Memory B cell (primary cell): ENCODE data around the gene PPIP5K1.

Source experiments
- ATAC-seq: fragments of 150-1000 bp; cut with Tn5 transposase; 2 replicates; pipeline ENCODE4 v1.10.0; 2021; ENCODE audit warnings: low read depth, mild to moderate bottlenecking, moderate library complexity
- DNase-seq, 2 donors: peaks; one replicate each; pipeline ENCODE4 v3.0.0; 2022; ENCODE audit warnings: low spot score in 2 of 2
- H3K27ac Mint-ChIP-seq: one replicate; pipeline ENCODE4 v1.8.0; 2022; ENCODE audit warnings: mild to moderate bottlenecking, moderate library complexity, mixed read lengths
- H3K27me3 Mint-ChIP-seq: one replicate; pipeline ENCODE4 v1.8.0; 2022; ENCODE audit warnings: mixed read lengths
- H3K36me3 Mint-ChIP-seq: one replicate; pipeline ENCODE4 v1.8.0; 2022; ENCODE audit warnings: mild to moderate bottlenecking, mixed read lengths
- H3K4me1 Mint-ChIP-seq: one replicate; pipeline ENCODE4 v1.8.0; 2022; ENCODE audit warnings: mixed read lengths
- H3K4me3 Mint-ChIP-seq: one replicate; pipeline ENCODE4 v1.8.0; 2022; ENCODE audit warnings: mild to moderate bottlenecking, moderate library complexity, mixed read lengths
- H3K9me3 Mint-ChIP-seq: one replicate; pipeline ENCODE4 v1.8.0; 2022; ENCODE audit warnings: mixed read lengths

The PPIP5K1 gene

DNA sequence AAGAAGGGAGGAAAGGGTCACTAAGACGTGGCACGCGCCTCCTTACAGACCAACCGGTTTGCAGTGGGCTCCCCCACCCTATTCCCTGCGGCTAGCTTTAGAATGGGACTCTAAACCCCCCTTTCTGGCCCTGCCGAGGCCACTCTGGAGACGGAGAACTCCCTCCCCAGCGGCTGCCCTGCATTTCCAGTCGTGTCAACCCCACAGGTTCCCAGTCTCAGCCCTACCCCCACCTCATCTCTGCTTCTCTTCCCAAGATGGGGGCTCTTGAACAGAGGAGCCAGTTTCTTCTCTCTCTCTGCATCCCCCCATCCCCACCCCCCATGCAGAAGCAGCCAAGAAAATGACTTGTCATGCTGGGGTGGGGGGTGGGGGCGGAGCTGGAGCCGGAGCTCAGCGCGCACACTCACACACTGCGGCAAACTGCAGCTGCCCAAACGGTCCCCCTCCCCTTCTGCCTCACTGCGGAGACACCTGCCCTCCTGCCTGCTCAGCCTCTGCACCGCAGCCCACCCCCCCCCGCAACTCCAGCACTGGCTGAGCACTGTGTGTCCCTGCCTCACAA, 71.7 kb downstream of the PPIP5K1 start:
- Mint-ChIP-seq H3K27ac (no peak overlapping the region), H3K4me3 (peak overlapping the region; percentile 60), H3K27me3 (peaks cover 23% of the 10 kb centered on the region), H3K4me1 (peaks cover 15% of the 10 kb centered on the region), H3K9me3 (no peaks in the 10 kb centered on the region), H3K36me3 (no peaks in the 10 kb centered on the region)
- ATAC-seq = peak; percentile 51
- DNase-seq = no peak

- Mint-ChIP-seq H3K36me3 (no peaks in the 10 kb centered on the region), H3K9me3 (no peaks in the 10 kb centered on the region), H3K27ac (no peak within 1 kb of the TSS), H3K4me1 (peaks cover 15% of the 10 kb centered on the region), H3K27me3 (peaks cover 25% of the 10 kb centered on the region), H3K4me3 (peak within 1 kb of the TSS; percentile 60)
- ATAC-seq (no peak), DNase-seq (no peak)
Observed at GRCh38 chr15:43517354-43518196, 72.4 kb downstream of the PPIP5K1 start, which contains the start of gene MAP1A. Gene MAP1A (plus strand): TSS chr15:43517608. CDS start chr15:43521474, 3,866 bp downstream.

- DNase-seq (no peak), ATAC-seq (no peak)
- H3K27ac Mint-ChIP-seq = no peak overlapping the region
- H3K9me3 Mint-ChIP-seq = no peaks in the 10 kb centered on the region
- H3K4me3 Mint-ChIP-seq = no peak overlapping the region
- H3K36me3 Mint-ChIP-seq = no peaks in the 10 kb centered on the region
- H3K27me3 Mint-ChIP-seq = peaks cover 23% of the 10 kb centered on the region
- H3K4me1 Mint-ChIP-seq = peaks cover 15% of the 10 kb centered on the region
Observed at GRCh38 chr15:43516801-43517353, 73.1 kb downstream of the PPIP5K1 start.

- Mint-ChIP-seq H3K27ac (no peak overlapping the region), H3K36me3 (no peaks in the 10 kb centered on the region), H3K4me3 (no peak overlapping the region), H3K4me1 (peaks cover 19% of the 10 kb centered on the region), H3K27me3 (peaks cover 23% of the 10 kb centered on the region), H3K9me3 (no peaks in the 10 kb centered on the region)
- DNase-seq (no peak), ATAC-seq (no peak)
Observed at GRCh38 chr15:43516185-43516584, 73.8 kb downstream of the PPIP5K1 start.

- H3K9me3 Mint-ChIP-seq = no peaks in the 10 kb centered on the region
Observed at GRCh38 chr15:43515741-43516140, 74.3 kb downstream of the PPIP5K1 start.

DNA sequence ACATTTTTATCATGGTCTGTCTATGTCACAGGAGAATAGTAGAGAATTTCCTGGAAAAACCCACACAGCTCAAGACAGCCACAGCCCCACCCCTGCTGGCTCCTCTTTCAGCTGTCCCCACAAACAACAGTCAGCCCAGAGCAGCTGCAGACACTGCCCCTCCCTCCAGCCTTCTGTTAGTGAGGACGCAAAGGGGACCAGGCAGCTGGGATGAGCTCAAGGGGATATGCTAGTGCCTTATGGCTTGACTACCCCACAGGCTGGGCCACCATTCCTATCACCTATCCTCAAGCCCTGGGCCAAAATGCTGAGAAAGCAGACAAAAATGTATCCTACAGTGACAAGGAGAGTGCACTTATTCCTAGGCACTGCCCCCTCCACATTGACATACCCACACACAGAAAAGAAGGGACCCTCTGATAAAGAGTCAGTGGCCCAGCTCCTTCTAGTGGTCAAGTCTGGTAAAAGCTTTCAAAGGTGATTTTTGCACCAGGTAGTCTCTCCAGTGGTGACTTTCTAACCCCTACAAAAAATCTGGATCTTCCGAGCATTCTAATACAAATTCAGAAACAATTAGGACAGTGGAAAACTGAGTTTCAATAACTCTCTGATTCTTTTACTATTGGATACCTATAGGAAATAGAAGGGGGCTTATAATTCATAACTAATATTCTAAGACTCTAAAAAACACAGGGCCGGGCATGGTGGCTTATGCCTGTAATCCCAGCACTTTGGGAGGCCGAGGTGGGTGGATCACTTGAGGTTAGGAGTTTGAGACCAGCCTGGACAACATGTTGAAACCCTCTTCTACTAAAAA, 75.6 kb downstream of the PPIP5K1 start:
- no peaks in the 10 kb centered on the region for H3K9me3 Mint-ChIP-seq
- ATAC-seq = no peak
- peaks cover 26% of the 10 kb centered on the region for H3K4me1 Mint-ChIP-seq
- no peak overlapping the region for H3K4me3 Mint-ChIP-seq
- no peak overlapping the region for H3K27ac Mint-ChIP-seq
- no peaks in the 10 kb centered on the region for H3K36me3 Mint-ChIP-seq
- H3K27me3 Mint-ChIP-seq = peaks cover 23% of the 10 kb centered on the region
- DNase-seq = no peak

More at GRCh38 chr15:43515741-43516140, 74.3 kb downstream of the PPIP5K1 start:
- H3K36me3 Mint-ChIP-seq = no peaks in the 10 kb centered on the region
- no peak overlapping the region for H3K4me3 Mint-ChIP-seq
- no peak overlapping the region for H3K27ac Mint-ChIP-seq
- peaks cover 21% of the 10 kb centered on the region for H3K4me1 Mint-ChIP-seq
- DNase-seq (no peak), ATAC-seq (no peak)
- peaks cover 23% of the 10 kb centered on the region for H3K27me3 Mint-ChIP-seq

GRCh38 chr15:43513550-43513949, 76.5 kb downstream of the PPIP5K1 start:
- no peak overlapping the region for H3K4me3 Mint-ChIP-seq
- ATAC-seq = no peak
- H3K27ac Mint-ChIP-seq = no peak overlapping the region
- peaks cover 21% of the 10 kb centered on the region for H3K27me3 Mint-ChIP-seq
- H3K9me3 Mint-ChIP-seq = no peaks in the 10 kb centered on the region
- H3K4me1 Mint-ChIP-seq = peaks cover 23% of the 10 kb centered on the region
- H3K36me3 Mint-ChIP-seq = no peaks in the 10 kb centered on the region
- no peak for DNase-seq

DNA sequence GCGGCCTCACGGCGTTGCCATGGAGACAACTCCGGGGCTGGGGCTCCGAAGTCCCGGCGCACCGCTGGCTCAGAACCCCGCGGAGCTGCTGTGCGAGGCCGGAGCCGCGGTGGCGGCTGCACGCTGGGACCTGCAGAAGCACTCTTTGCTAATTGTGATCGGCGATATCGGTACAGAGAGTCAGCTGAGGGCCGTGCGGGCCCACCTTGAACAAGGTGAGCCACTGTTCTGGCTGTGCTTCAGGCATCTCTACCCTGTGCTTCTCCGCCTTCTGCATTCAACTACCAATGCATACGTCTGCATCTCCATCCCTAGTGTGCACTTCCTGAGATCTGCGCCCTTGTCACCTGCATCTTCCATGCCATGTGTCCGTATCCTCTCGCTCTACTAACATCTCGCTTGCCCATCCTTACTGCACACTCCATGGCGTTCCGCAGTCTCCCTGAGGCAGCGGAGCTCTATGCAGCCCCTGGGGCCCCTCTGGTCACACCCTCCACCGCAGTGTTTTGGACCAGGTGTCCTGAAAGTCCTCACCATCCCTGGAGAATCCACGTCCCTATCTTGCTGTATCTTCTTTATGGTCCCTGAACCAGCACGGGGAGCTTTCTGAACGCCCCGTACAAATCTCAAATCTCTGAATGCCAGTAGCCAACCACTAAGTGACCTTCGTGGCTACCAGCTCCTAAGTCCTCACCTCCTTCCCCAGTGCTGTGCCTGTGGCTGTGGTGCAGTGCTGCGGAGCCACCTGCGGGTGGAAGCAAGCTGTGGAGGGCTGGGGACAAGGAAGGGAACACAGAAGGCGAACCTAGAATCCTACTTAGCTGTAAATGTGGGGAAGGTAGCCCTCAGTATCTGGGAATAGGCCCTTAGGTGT, 78.8 kb downstream of the PPIP5K1 start:
- Mint-ChIP-seq H3K4me1 (peaks cover 10% of the 10 kb centered on the region), H3K9me3 (no peaks in the 10 kb centered on the region), H3K27ac (peak overlapping the region; percentile 97), H3K27me3 (peaks cover 5% of the 10 kb centered on the region), H3K36me3 (no peaks in the 10 kb centered on the region), H3K4me3 (peak overlapping the region; percentile 90)
- DNase-seq = peak in 1 of 2 donors; percentile 29
- no peak for ATAC-seq

DNA sequence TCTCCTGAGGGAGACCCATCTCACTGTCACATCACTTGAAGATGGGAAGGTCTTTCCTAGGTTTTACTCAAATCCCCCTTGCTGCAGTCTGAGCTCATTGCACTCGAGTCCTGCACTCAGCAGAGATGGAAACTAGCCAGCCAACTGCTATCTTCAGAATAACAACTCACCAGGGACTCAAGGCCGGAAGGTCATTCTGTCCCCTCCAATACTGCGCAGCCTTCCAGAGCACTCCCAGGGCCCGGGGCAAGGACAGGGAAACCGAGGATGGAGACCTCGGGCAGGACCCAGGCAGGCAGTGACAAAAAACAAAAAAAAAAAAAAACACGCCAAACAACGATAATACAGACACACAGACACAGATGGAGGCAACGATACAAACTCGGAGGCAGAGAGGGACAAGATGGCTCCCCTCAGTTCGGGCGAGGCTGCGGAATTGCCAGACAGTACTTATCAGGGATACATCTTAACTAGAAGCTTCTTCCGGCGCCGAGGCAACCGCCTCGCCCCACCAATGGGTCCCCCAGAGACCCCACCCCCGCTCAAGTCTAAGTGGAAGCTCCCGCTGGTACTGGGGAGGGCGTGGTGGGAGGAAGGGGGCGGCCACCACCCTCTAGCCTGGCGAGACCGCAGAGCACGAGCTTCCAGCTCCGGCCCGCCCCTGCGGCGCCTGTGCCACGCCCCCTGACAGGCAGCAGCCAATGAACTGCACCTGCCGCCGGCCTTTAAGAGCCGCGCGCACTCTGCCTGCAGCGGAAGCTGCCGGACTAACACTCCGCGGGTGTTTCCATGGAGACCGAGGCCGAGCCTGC, 79.6 kb downstream of the PPIP5K1 start:
- ATAC-seq (peak; percentile 91), DNase-seq (peak; percentile 90 to 97)
- H3K27me3 Mint-ChIP-seq = peaks cover 4% of the 10 kb centered on the region
- H3K4me1 Mint-ChIP-seq = peaks cover 10% of the 10 kb centered on the region
- peak overlapping the region; percentile 90 for H3K4me3 Mint-ChIP-seq
- peak overlapping the region; percentile 97 for H3K27ac Mint-ChIP-seq
- no peaks in the 10 kb centered on the region for H3K9me3 Mint-ChIP-seq
- H3K36me3 Mint-ChIP-seq = no peaks in the 10 kb centered on the region

DNA sequence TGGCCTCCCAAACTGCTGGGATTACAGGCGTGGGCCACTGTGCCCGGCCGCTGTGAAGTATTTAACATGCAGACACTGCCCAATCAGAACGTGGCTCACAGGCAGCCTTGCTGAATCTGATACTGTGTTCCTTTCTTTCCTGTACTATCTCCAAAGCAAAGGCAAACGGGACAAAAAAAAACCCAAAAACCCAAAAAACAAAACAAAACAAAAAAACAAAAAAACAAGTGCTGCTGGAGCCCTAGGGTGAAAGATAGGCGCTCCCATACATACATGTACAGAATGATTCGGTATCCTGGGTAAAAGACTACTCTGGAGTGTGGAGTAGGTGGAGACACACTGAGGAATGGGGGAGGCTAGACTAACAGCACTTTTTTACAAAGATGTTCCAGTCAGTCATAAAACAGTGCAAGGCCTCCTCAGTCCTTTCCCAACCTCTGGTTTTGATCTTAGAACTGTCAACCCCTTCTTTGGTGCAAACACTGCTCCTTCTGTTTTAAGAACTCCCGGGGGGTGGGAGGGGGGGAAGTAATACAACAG, 80.3 kb downstream of the PPIP5K1 start:
- DNase-seq (no peak), ATAC-seq (no peak)
- H3K27ac Mint-ChIP-seq = peak overlapping the region; percentile 97
- H3K9me3 Mint-ChIP-seq = no peaks in the 10 kb centered on the region
- H3K4me3 Mint-ChIP-seq = peak overlapping the region; percentile 90
- peaks cover 10% of the 10 kb centered on the region for H3K4me1 Mint-ChIP-seq
- H3K36me3 Mint-ChIP-seq = no peaks in the 10 kb centered on the region
- H3K27me3 Mint-ChIP-seq = peaks cover 4% of the 10 kb centered on the region

DNA sequence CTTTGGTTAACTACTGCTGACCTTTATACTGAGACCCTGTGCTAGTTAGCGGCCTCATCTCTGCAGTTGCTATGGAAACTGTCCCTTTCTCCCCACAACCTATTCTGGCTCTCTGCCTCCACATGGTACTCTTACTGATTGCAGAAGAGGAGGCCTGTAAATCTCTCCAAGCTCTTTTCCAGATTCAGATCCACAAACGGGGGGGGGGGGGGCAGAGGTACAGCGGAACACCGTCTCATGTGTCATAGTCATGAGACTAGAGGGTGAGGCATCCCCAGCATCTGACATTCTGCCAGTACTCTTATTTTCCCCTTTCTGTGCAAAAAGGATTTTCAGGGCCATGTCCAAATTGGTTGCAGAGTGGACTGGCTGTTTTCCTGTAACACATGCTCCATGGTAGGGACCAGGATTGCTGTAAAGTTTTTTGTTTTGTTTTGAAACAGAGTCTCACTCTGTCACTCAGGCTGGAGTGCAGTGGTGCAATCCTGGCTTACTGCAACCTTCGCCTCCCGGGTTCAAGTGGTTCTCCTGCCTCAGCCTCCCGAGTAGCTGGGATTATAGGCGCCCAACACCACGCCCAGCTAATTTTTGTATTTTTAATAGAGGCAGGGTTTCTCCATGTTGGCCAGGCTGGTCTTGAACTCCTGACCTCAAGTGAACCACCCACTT, 80.9 kb downstream of the PPIP5K1 start:
- no peaks in the 10 kb centered on the region for H3K9me3 Mint-ChIP-seq
- no peak overlapping the region for H3K4me3 Mint-ChIP-seq
- H3K4me1 Mint-ChIP-seq = peaks cover 10% of the 10 kb centered on the region
- no peaks in the 10 kb centered on the region for H3K36me3 Mint-ChIP-seq
- ATAC-seq (no peak), DNase-seq (no peak)
- H3K27ac Mint-ChIP-seq = no peak overlapping the region
- H3K27me3 Mint-ChIP-seq = peaks cover 4% of the 10 kb centered on the region

DNA sequence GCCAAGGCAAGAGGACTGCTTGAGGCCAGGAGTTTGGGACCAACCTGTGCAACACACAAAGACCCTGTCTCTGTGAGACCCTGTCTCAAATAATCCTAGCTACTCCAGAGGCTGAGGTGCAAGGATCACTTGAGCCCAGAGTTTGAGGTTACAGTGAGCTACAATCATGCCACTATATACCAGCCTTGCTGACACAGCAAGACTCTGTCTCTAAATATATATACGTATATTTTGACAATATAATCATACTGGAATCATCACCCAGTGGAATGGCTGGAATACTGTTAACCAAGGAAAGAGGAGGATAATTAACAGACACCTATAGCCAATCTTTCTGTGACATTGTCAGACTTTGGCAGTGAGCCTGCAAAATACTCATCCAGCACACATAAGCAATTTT, 81.6 kb downstream of the PPIP5K1 start:
- ATAC-seq (no peak), DNase-seq (no peak)
- no peaks in the 10 kb centered on the region for H3K9me3 Mint-ChIP-seq
- no peak overlapping the region for H3K4me3 Mint-ChIP-seq
- no peaks in the 10 kb centered on the region for H3K36me3 Mint-ChIP-seq
- no peak overlapping the region for H3K27ac Mint-ChIP-seq
- peaks cover 10% of the 10 kb centered on the region for H3K4me1 Mint-ChIP-seq
- H3K27me3 Mint-ChIP-seq = peaks cover 4% of the 10 kb centered on the region
